K562 (cell line): ENCODE results near the gene P2RY8.

ENCODE experiments used
- ATF1 ChIP-seq, 2 experiments: fragments of 450-650 bp in 1 of 2; IDR thresholded peaks; 2 replicates each; pipeline ENCODE4 v1.6.1; 2016; ENCODE audit warnings: missing compliant biosample characterization in 1 of 2, missing genetic modification characterization in 1 of 2
- POLR2AphosphoS5 ChIP-seq: IDR thresholded peaks from 2 replicates; pipeline ENCODE4 v1.6.1; 2011; ENCODE audit warnings: mild to moderate bottlenecking, low read depth, low read length, moderate library complexity; ENCODE audit not compliant: control insufficient read depth, insufficient read depth
- POU5F1 ChIP-seq: fragments of 150-350 bp; IDR thresholded peaks from 2 replicates; pipeline ENCODE4 v1.6.1; 2014; ENCODE audit warnings: borderline replicate concordance, low read length, low read depth, mild to moderate bottlenecking; ENCODE audit not compliant: partially characterized antibody
- RBM15 ChIP-seq: fragments of 200-400 bp; formaldehyde crosslinking; IDR thresholded peaks from 2 replicates; pipeline ENCODE4 v1.6.1; 2018; ENCODE audit warnings: mild to moderate bottlenecking, low read length, moderate library complexity; ENCODE audit not compliant: insufficient read depth
- TRIM28 ChIP-seq: fragments of 450-650 bp; IDR thresholded peaks from 2 replicates; pipeline ENCODE4 v1.6.1; 2017
- TF ChIP-seq, protein P1 (sequence below): fragments of 450-650 bp; formaldehyde crosslinking; IDR thresholded peaks from 2 replicates; pipeline ENCODE4 v1.4.0; 2020; ENCODE audit warnings: mild to moderate bottlenecking
- TF ChIP-seq, protein P2 (sequence below): sonication (generic); formaldehyde crosslinking; IDR thresholded peaks from 2 replicates; pipeline ENCODE4 v1.8.1; 2022; ENCODE audit warnings: missing genetic modification reagents
- TF ChIP-seq, protein P3 (sequence below), 3 experiments: fragments of 200-800 bp in 1 of 3; fragments of 250-450 bp in 1 of 3; fragments of 450-650 bp in 1 of 3; sonication (Bioruptor Pico) in 1 of 3; sonication (Bioruptor generic) in 1 of 3; formaldehyde crosslinking in 1 of 3; IDR thresholded peaks; 2 replicates each; pipeline versions ENCODE4 v1.6.1 to v1.8.0; 2016 to 2022; ENCODE audit warnings: mild to moderate bottlenecking in 2 of 3, missing genetic modification characterization in 2 of 3, missing compliant biosample characterization in 1 of 3, moderate library complexity in 1 of 3

DNA sequence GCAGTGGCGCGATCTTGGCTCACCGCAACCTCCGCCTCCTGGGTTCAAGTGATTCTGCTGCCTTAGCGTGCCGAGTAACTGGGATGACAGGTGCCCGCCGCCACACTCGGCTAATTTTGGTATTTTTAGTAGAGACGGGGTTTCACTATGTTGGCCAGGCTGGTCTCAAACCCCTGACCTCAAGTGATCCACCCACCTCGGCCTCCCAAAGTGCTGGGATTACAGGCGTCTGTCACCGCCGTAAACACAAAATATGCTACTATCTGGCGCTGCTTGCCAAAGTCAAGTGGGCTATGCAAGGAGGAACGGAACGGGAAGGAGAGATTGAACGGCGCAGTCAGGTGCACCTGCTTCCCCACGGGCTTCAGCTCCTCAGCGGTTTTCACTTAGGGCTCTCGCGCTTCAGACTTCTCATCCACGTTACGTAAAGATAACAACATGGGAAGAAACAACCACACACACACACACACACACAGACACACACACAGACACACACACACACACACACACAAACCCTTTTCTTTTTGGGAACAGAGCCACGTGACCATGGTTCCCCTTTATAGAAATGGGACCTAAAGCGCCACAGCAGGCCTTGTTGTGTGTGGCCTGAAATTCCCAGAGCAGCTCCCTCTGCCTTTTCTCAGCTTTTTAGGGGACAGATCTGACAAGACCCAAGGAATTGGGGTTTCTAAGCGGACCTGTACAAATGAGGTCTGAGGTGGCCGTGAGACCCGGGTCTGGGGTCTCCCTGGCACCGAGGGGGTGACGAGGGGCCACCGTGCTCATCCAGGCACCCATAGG, 1.5 kb downstream of the P2RY8 start:
- TF ChIP-seq POLR2AphosphoS5, result no peak
- TF ChIP-seq TRIM28, result no peak
- TF ChIP-seq, protein P1, sequence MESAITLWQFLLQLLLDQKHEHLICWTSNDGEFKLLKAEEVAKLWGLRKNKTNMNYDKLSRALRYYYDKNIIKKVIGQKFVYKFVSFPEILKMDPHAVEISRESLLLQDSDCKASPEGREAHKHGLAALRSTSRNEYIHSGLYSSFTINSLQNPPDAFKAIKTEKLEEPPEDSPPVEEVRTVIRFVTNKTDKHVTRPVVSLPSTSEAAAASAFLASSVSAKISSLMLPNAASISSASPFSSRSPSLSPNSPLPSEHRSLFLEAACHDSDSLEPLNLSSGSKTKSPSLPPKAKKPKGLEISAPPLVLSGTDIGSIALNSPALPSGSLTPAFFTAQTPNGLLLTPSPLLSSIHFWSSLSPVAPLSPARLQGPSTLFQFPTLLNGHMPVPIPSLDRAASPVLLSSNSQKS (CRISPR knock-in tag), result no peak
- TF ChIP-seq, protein P2, sequence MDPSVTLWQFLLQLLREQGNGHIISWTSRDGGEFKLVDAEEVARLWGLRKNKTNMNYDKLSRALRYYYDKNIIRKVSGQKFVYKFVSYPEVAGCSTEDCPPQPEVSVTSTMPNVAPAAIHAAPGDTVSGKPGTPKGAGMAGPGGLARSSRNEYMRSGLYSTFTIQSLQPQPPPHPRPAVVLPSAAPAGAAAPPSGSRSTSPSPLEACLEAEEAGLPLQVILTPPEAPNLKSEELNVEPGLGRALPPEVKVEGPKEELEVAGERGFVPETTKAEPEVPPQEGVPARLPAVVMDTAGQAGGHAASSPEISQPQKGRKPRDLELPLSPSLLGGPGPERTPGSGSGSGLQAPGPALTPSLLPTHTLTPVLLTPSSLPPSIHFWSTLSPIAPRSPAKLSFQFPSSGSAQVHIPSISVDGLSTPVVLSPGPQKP (CRISPR knock-in tag), result no peak
- TF ChIP-seq RBM15, result no peak
- no peak for TF ChIP-seq ATF1 (CRISPR knock-in tag; IDR thresholded peaks at IDR 0.05)
- TF ChIP-seq ATF1 (tag; IDR thresholded peaks at IDR 0.05), result no peak
- TF ChIP-seq POU5F1, result no peak
- TF ChIP-seq, protein P3, sequence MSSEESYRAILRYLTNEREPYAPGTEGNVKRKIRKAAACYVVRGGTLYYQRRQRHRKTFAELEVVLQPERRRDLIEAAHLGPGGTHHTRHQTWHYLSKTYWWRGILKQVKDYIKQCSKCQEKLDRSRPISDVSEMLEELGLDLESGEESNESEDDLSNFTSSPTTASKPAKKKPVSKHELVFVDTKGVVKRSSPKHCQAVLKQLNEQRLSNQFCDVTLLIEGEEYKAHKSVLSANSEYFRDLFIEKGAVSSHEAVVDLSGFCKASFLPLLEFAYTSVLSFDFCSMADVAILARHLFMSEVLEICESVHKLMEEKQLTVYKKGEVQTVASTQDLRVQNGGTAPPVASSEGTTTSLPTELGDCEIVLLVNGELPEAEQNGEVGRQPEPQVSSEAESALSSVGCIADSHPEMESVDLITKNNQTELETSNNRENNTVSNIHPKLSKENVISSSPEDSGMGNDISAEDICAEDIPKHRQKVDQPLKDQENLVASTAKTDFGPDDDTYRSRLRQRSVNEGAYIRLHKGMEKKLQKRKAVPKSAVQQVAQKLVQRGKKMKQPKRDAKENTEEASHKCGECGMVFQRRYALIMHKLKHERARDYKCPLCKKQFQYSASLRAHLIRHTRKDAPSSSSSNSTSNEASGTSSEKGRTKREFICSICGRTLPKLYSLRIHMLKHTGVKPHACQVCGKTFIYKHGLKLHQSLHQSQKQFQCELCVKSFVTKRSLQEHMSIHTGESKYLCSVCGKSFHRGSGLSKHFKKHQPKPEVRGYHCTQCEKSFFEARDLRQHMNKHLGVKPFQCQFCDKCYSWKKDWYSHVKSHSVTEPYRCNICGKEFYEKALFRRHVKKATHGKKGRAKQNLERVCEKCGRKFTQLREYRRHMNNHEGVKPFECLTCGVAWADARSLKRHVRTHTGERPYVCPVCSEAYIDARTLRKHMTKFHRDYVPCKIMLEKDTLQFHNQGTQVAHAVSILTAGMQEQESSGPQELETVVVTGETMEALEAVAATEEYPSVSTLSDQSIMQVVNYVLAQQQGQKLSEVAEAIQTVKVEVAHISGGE (CRISPR knock-in tag; IDR thresholded peaks at IDR 0.05), result no peak
